H54 (cell line): ENCODE data around the gene PTK6.
A peak's percentile ranks its signal among the peaks of the same experiment; 100 is the strongest.

ENCODE experiments used
- DNase-seq: peaks from one replicate; pipeline ENCODE4 v3.0.0; 2011; ENCODE audit warnings: low spot score, mixed read lengths; ENCODE audit not compliant: insufficient read length
- FAIRE-seq: peaks from 3 replicates; lab custom pipeline; 2011; peaks lifted over from hg19 to GRCh38; lab: Jason Lieb, UNC
- POLR2A ChIP-seq: IDR thresholded peaks from 2 replicates; pipeline ENCODE4 v1.6.1; 2011; ENCODE audit warnings: low read depth, mild to moderate bottlenecking, low read length

Gene PTK6

GRCh38 chr20:63546956-63547724 lies 10.0 kb upstream of the PTK6 start:
- DNase-seq: no peak
- FAIRE-seq: no peak
- TF ChIP-seq POLR2A: no peak

- DNase-seq (no peak), FAIRE-seq (no peak)
- no peak for TF ChIP-seq POLR2A
Measured at GRCh38 chr20:63546256-63546955, 9.2 kb upstream of the PTK6 start.

GRCh38 chr20:63545814-63546213 lies 8.6 kb upstream of the PTK6 start:
- DNase-seq (no peak), FAIRE-seq (no peak)
- TF ChIP-seq POLR2A: no peak

GRCh38 chr20:63544958-63545516 lies 7.9 kb upstream of the PTK6 start:
- peak; percentile 50 for FAIRE-seq
- peak; percentile 99 for DNase-seq
- TF ChIP-seq POLR2A: no peak

GRCh38 chr20:63544241-63544957 lies 7.2 kb upstream of the PTK6 start:
- no peak for DNase-seq
- FAIRE-seq: no peak

GRCh38 chr20:63543733-63544132 lies 6.6 kb upstream of the PTK6 start:
- TF ChIP-seq POLR2A: no peak
- DNase-seq (no peak), FAIRE-seq (no peak)

More at GRCh38 chr20:63544241-63544957, 7.2 kb upstream of the PTK6 start:
- no peak for TF ChIP-seq POLR2A

GRCh38 chr20:63543131-63543530 lies 6.0 kb upstream of the PTK6 start:
- FAIRE-seq (no peak), DNase-seq (no peak)
- TF ChIP-seq POLR2A: no peak

- DNase-seq (no peak), FAIRE-seq (no peak)
- TF ChIP-seq POLR2A: no peak
Measured at GRCh38 chr20:63542696-63543095, 5.5 kb upstream of the PTK6 start.

GRCh38 chr20:63542031-63542559 lies 4.9 kb upstream of the PTK6 start:
- TF ChIP-seq POLR2A: no peak
- no peak for DNase-seq
- no peak for FAIRE-seq

- TF ChIP-seq POLR2A: no peak
- DNase-seq (no peak), FAIRE-seq (no peak)
Measured at GRCh38 chr20:63541371-63541770, 4.2 kb upstream of the PTK6 start.

GRCh38 chr20:63540417-63541186 lies 3.4 kb upstream of the PTK6 start:
- no peak for TF ChIP-seq POLR2A
- FAIRE-seq (no peak), DNase-seq (no peak)

GRCh38 chr20:63539441-63540370 lies 2.5 kb upstream of the PTK6 start:
- TF ChIP-seq POLR2A: no peak
- DNase-seq: no peak
- FAIRE-seq: no peak
